Stomach (tissue), 4 donors: ENCODE data around the gene LY6G6C.

Source experiments
- EP300 ChIP-seq: sonication (generic); formaldehyde crosslinking; IDR thresholded peaks from one replicate; pipeline ENCODE4 v1.6.1; 2017; ENCODE audit warnings: antibody characterized with exemption
- POLR2A ChIP-seq, 4 donors: fragments of 450-650 bp; IDR thresholded peaks; one replicate each; pipeline ENCODE4 v1.6.1; 2016; ENCODE audit warnings: antibody characterized with exemption in 4 of 4, control low read depth in 2 of 4, mild to moderate bottlenecking in 1 of 4, moderate library complexity in 1 of 4
- POLR2AphosphoS5 ChIP-seq, 3 donors: sonication (generic); formaldehyde crosslinking; IDR thresholded peaks; one replicate each; pipeline ENCODE4 v1.6.1; 2016; ENCODE audit warnings: antibody characterized with exemption in 3 of 3
- TF ChIP-seq, protein P1 (sequence below), 7 experiments: fragments of 450-650 bp in 4 of 7; fragments of 200-600 bp in 3 of 7; sonication (generic) in 3 of 7; IDR thresholded peaks; one replicate each; pipeline ENCODE4 v1.5.1; 2016 to 2019; ENCODE audit warnings: antibody characterized with exemption in 7 of 7, control low read depth in 2 of 7, mild to moderate bottlenecking in 1 of 7

DNA sequence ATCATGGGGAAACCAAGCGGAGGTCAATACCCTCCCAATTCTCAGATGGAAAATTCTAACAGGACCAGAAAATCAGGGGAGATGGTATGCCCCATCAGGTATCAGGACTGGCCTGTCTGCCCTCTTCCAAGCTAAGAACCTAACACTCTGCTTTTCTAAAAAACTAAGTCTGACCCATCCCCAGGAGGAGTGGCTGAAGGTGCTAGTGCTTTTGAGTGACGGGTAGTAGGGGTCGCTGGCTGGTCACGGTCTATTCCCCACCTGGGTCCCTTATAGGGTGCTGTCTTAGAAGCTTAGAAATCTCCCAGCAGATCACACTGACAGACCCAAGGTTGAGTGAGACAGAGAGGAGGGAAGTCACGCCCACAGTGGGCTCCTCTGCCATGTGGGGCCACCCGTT is 28.0 kb downstream of the LY6G6C start:
- TF ChIP-seq EP300: no peak
- TF ChIP-seq POLR2AphosphoS5 (IDR thresholded peaks at IDR 0.05): no peak
- TF ChIP-seq, protein P1, sequence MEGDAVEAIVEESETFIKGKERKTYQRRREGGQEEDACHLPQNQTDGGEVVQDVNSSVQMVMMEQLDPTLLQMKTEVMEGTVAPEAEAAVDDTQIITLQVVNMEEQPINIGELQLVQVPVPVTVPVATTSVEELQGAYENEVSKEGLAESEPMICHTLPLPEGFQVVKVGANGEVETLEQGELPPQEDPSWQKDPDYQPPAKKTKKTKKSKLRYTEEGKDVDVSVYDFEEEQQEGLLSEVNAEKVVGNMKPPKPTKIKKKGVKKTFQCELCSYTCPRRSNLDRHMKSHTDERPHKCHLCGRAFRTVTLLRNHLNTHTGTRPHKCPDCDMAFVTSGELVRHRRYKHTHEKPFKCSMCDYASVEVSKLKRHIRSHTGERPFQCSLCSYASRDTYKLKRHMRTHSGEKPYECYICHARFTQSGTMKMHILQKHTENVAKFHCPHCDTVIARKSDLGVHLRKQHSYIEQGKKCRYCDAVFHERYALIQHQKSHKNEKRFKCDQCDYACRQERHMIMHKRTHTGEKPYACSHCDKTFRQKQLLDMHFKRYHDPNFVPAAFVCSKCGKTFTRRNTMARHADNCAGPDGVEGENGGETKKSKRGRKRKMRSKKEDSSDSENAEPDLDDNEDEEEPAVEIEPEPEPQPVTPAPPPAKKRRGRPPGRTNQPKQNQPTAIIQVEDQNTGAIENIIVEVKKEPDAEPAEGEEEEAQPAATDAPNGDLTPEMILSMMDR (IDR thresholded peaks at IDR 0.05): no peak
- TF ChIP-seq POLR2A (IDR thresholded peaks at IDR 0.05): no peak
